ENCODE data around the gene DLGAP1.

DLGAP1 gene

DNA sequence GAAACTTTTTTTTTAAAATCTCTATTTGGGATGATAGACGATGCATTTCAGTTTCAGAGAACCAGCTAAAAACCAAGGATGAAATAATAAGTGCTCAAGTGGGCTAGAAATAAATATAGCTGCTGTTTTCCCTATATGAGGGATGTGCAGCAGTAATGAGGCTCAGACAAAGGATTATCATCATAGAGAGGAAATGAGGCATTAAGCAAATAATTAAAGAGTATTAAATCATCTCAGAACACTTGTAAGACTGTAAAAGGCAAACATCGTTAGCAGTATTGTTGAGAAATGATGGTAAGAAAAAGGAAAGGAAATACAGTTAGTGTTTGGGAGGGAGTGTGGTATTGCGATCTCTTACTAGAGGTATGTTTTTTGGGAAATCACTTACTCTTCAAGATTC is 771.6 kb downstream of the DLGAP1 start:
- DNase-seq (ENCODE audit: low spot score) = no peak

DNA sequence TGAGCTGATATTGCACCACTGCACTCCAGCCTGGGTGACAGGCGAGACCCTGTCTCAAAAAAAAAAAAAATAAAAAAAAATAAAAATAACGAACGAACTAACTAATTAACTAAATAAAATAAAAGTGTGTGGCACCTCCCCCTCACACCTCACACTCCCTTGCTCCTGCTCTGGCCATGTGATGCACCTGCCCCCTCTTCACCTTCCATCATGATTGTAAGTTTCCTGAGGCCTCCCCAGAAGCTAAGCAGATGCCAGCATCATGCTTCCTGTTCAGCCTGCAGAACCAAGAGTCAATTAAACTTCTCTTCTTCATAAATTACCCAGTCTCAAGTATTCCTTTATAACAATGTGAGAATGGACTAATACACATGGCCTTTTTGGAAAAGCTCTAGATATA is 773.0 kb downstream of the DLGAP1 start:
- no peak for DNase-seq (ENCODE audit: low spot score)

DNA sequence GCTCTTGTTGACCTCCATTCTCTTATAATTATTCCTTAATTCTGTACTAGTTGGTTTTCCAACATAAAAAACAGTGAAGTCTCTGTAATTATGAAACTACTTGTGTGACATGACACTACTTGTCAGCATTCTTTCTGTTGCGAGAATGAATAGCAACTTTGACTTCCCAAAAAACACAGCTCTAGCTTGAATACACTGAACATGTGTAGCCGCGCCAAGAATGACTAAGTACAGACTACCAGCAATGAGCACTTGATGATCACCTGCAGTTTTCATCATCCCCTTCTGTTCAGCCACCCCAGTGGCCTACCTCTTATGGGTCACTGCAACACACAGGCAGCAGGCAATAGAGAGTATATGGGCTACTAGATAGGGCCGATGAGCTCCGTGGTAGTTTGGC is 775.9 kb downstream of the DLGAP1 start:
- DNase-seq (ENCODE audit: low spot score) = no peak

DNA sequence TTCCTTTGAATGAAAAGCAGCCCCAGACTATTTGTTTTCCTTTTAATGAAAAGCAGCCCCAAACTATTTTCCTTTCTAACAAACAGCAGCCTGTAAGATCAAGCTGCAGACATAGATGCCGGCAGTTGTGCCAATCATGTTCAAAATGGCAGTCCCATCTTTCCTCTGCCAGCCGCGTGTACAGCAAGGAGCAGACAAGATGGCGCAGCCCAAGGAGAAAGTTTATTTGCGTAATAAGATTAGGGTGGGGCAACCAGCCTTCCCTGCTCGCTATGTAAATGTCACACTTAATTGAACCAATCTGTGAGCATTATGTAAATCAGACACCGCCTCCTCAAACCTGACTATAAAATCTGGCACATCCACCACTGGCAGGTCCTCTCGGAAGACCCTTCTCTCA is 779.1 kb downstream of the DLGAP1 start:
- no peak for DNase-seq (ENCODE audit: low spot score)

DNA sequence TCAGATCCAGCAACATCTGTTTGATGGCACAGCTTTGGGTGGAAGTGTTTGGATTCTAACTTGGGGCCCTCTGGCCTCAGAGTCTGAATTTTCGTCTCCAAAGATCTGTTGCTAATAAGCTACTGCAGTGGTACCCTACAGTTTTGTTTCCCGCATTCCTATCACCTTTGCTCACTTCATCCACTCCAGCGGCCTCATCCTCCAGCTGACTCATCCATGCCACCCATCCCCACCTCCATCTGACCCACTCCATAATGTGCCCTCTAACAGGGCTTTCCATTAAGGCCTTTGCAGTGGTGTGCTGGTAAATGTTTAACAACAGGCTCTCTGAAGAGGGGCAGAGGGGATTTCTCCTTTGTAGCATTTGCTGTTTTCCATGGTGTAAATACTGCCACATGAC is 779.7 kb downstream of the DLGAP1 start:
- no peak for DNase-seq (ENCODE audit: low spot score)

DNA sequence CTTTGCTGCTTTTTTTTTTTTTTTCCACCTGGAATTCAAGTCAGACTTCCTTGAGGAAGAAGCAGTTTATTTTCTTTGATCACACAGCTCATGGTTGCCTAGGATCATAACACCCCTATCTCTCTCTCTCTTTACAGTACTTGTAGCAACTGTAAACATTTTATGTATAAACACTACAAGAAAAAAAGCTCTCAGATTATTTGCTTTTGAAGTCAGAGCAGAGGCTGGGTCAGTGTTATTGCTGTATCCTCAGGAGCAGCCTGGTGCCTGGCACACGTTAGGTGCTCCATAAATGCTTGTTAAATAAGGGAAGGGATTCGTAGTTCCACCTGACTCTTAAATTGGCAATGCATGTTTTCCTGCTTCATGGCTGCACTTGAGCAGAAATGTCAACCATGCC is 783.9 kb downstream of the DLGAP1 start:
- no peak for DNase-seq (ENCODE audit: low spot score)

DNA sequence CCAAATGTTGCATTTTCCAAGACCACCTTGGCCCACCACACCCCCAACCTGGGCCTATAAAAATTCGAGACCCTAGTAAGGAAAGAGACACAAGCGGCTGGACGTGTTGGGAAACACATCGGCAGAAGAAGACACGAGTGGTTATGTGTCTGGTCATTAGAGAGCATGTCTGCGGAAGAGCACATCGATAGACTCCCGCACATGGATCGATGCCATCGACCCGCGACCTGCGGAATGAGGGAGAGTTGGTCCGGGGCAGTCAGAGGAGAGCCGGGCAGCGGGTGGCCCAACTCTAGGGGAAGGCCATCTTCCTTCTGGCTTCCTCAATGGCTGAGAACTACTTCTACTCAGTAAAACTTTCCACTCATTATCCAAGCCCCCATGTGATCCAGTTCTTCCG is 785.7 kb downstream of the DLGAP1 start:
- DNase-seq (ENCODE audit: low spot score) = no peak

DNA sequence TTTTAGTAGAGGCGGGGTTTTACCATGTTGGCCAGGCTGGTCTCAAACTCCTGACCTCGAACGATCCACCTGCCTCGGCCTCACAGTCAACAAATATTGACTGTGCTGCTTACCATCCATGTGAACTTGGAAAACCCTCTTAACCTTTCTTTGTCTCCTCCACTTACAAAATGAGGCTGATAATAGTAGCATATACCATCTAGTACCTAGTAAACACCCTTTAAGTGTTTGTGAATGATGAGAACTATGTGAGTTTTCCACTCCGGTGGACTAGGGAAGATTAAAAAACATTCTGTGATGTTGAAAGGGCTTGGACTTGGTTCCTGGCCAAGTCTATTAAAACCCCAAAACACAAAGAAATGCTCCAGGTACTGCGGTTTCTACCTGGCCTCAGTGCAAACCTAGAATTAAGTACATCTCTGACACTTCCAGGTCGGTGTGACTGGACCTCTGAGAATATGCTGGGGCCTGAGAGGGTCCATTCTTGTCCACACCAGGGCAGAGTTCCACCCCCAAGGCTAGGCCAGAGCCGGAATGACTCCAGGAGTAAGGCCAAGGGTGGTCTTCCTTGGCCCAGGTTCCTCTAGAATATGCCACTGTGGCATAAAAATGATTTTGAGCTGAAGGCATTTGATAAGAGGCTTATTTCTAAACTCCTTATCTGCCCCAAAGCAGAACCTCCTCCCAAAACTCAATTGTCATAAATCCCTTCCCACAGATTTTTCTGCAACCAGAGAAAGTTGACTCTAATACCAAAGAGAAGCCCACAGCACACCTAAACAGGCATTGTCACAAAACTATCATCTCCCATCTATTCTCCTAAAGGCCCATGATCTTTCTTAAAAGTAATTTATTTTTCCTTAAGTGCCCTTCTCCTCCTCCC is 787.6 kb downstream of the DLGAP1 start:
- DNase-seq (ENCODE audit: low spot score) = no peak

DNA sequence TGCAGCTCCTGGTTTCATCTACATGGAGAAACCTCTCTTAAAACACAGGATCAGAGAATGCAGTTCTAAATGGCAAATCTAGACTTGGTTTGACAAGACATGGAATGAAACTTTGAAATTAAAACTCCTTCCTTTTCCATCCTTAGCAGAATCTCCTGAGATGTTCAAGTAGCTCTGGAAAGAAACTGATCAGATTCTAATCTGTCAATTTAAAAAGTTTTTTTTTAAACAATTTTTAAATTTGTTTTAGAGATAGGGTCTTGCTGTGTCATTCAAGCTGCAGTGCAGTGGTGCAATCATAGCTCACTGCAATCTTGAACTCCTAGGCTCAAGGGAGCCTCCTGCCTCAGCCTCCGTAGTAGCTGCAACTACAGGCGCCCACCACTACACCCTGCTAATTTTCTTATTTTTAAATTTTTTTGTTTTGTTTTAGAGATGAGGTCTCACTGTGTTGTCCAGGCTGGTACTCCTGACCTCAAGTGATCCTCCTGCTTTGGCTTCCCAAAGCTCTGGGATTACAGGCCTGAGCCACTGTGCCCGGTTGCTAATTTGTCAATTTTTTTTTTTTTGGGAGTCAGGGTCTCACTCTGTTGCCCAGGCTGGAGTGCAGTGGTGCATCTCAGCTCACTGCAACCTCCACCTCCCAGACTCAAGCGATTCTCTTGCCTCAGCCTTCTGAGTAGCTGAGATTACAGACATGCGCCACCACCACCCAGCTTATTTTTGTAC is 788.4 kb downstream of the DLGAP1 start:
- no peak for DNase-seq (ENCODE audit: low spot score)

DNA sequence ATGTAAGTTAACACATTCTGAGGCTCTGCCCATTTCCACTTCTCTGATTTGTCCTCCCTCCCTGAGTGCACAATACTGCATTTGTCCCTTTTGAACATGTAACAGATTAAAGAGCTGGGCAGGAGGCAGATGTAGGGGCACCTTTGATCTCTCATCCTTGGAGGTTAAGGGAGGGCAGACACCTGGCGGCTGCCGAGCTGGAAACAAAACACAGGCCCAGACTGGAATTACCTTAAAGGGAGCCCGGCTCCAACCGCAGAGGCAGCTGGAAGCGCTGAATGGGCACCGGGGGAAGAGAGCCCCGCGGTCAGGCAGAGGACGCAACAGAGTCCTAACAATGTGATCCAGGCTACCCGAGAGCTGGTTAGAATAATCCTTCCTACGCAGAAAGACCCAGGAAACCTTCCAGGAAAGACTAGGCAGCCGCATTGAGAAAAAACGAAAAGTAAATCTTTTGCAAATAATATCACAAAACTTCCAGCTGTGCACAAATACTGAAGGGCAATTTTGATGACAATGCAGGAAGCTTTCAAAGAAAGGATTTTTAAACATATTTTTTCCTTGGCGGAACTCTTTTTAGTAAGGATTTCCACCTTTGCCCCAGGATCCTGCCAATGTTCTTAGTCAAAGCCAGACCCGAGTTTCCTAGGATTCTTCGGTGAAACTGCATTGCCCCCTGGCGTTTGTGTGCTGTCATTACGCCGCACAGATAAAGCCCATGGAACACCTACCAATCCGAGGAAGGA is 789.2 kb downstream of the DLGAP1 start:
- peak; percentile 87 for DNase-seq (ENCODE audit: low spot score)

DNA sequence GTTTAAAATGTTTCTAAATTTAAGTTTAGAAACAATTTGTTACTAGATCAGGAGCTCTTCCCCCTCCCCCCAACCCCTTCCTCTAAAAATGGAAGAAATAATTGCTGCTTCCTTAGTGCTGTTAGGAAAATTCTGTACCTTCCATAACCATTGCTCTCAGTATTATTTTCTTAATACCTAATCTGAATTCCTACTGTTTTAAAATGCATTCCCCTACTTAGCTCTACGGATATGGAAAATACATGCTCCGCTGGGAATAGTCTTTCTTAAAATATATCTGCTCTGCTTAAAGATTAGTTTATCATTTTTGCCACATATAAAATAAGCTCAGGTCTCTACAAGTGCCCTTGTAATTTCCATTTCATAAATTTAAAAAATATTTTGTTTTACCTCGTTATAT is 789.9 kb downstream of the DLGAP1 start:
- DNase-seq (ENCODE audit: low spot score) = no peak

DNA sequence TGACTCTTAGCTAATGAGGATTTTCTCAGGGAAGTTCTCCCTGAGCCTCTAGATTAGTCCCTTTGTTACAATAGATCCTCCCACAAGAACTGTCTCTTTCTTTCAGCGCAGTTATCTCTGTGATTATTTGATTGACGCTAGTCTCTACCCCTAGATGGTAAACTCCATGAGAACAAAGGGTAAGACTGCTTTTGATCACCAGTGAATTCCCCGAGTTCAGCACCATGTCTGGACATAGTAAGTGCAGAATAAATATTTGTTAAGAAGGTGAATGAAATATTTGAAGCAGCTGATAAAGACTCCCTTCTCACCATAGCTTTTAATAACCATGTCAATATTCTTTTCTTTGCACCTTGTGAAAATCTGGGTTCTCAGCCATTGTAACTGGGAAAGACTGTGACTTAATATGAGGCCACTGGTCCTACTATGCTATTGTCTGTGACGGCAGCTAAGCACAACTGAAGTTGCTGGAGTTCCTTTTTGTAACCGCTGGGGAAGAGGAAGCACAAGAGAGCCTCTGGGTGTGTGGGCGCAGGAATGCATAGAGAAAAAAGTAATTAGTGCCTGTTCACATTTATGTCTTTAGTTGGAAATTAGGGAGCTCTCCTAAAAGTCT is 790.4 kb downstream of the DLGAP1 start:
- DNase-seq (ENCODE audit: low spot score) = no peak

DNA sequence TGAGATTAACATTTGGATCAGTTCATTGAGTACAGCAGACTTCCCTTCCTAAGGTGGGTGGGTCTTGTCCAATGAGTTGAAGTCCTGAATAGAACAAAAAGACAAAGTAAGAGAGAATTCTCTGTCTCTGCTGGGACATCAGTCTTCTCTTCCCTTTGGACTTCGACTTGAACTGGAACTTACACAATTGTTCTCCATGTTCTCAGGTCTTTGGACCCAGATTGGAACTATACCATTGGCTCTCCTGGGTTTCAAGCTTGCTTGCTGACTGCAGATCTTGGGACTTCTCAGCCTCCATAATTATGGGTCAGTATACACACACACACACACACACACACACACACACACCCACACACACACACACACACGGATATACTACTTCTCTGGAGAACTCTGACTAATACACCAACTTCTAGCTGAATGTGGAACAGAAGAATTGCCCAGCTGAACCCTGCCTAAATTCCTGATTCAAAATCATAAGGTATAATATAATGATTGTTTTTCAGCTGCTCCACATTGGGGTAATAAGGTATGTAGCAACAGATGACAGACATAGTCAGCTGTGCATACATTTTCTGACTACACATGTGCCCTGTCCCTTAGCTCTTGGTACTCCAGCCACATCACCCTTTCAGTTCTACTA is 791.1 kb downstream of the DLGAP1 start:
- DNase-seq (ENCODE audit: low spot score) = no peak

DNA sequence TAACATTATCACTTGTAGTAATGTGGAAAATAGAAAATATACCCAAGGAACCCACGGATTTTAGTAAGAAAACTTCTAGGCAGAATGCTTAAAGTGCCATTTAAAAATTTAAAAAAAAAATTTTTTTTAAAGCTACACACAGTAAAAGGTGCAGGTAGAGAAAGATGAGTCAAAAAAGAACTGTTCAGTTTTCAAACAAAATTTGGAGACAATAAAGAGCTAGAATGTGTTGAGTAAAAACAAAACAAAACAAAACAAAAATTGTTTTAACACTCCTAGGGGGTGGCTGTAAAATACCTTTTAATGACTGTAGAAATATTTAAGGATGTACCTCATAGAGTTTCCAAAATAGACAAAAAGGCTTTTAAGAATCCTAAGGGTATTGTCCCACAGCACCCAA is 793.1 kb downstream of the DLGAP1 start:
- DNase-seq (ENCODE audit: low spot score) = no peak

DNA sequence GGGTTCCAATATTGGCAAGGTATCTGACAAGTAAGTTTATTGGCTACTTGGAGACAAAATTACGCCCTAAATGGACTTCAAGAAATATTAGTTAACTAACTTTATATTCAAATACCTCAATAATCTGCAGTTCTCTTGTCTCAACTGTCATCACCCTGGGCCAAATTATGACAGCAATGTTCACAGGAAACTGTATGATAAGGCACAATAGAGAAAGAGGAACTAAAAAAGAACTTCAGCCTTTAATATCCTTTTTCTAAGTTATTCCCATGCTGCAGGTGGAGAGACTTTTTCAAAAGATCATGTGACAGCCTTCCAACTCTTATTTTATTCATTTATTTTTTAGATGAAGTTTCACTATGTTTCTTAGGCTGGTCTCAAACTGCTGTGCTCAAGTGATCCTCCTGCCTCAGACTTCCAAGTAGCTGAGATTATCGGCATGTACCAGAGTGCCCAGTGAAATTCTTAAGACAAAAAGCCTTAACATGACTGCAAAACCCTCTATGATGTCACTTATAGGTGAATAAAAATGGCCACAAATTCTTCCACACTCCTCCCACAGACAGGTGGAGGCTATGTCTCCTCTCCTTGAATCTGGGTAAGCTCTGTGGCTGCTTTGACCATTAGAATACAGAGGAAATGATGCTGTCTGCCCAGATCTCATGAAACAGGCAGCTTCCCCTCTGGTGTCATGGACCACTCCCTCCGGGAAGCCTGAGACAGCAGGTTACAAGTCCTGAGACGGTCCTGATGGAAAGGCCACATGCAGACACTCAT is 794.2 kb downstream of the DLGAP1 start:
- no peak for DNase-seq (ENCODE audit: low spot score)

DNA sequence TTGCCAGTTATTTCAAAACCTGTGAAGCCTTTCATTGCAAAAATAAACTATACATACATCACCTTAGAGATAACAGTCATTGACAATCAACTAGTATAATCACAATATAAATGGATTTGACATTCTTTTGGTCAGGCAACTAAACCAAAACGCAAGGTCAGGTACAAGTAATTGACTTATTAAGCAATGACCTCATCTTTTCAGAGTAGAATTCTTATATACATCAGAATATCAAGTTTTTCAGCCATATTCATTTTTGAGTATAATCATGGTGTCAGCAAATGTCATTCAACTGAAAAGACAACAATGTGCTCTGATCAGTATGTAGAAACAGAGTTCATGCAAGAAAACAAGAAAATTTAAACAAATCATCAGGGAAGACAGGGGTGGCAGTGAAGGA is 796.6 kb downstream of the DLGAP1 start:
- no peak for DNase-seq (ENCODE audit: low spot score)

DNA sequence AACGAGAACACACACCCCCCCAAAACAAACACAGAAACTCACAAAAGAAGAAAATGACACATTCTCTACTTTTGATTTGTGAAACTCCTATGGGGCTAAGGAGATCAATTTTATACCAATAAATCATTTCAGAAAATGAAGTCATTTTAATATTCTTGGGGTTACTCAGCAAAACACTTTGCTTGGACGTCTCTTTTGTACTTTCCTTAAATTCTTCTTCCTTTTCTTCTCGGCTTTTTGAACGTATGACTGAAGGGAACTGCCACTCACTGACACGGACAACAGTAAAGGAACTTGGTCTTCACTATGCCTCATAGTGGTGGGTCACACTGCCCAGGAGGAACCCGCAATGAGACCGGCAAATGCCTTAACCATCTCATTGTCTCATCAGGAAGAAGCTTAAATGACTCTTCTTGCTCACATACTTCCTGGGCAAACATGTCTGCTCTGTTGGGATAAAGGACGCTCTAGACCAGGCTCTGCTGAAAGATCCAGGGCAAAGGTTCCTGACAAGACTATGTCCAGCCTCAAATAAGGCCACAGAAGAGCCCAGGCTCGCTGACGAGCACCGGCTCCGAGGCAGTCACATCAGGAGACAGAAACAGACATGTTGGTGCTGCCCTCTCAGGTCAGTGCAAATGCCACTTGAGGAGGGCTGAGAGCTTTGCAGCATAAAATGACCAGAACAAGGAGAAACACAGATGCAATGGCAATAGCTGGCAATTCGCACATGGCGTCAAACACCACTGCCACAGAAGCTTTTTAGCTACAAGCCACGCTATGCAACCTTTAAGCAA is 799.7 kb downstream of the DLGAP1 start:
- no peak for DNase-seq (ENCODE audit: low spot score)

DNA sequence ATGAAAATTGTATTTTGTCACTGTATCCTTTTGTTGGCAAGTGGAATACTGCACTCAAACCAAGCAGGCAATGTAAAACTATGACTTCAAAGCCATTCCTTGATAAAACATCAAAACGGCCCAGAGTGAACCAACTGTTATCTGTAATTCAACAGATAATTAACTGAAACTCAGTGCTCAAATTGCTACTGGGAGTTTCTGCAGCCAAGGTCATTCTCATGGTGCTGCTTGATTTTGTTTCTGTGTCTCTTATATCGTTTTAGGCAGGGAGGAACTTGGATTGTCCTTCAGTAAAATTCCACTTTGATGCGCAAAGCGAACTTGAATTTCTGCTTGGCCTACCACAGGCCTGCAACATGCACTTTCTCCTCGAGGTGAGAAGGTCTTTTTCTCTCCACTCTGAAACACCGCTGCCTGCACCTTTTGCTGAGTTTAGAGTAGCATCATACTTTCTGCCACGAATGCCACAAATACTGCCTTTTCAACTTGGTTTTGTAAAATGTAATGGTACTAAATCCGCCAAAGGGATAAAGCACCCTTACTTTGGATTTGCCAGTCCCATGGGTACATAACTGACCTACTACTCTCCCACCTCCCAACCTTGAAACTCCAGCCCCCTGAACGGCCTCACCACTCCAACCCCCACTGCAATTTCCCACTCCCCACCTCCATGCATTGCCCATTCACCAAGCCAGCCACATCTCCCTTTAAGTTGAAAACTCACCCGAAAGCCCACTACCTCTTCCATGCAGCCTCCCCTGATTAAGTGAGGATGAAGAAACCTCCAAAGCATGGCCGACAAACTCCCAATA is 800.5 kb downstream of the DLGAP1 start:
- DNase-seq (ENCODE audit: low spot score) = no peak

DNA sequence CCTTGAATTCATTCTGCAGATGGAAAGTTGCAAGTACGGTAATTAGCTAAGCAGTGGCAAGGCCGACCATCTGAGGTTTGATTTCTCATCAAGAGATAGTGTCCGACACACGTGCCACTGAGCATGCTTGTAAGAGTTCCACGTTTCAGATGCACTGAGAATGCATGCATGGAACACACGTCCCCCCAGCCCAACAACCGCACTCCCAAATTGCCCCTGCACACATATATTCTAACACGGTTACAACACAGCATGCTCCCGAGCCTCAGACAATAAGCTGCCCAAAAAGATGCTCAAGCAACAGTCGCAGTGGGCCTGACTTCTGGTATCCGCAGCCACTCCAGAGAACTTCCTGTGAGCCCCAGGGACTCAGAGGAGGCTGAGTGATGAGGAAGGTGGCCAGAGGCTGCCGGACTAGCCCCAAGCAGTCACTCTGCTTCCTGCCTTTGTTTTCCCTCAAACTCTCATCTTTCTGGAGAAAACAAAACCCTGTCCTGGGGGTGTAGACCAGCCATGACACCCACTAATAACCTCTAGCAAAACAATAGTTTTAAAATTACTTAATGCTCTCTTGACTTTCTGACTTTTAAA is 801.2 kb downstream of the DLGAP1 start:
- no peak for DNase-seq (ENCODE audit: low spot score)
